HL-60 (cell line): Measurements from ENCODE around the gene CBFA2T2.

Source experiments
- DNase-seq, 2 experiments: peaks; one replicate each; pipeline ENCODE4 v3.0.0-alpha.2; 2010 to 2020; ENCODE audit warnings: low read depth in 1 of 2, low spot score in 1 of 2
- H3K27ac ChIP-seq: fragments of 250-450 bp; sonication (Bioruptor Pico); replicated peaks from 2 replicates; pipeline ENCODE4 v1.5.1; 2020; ENCODE audit warnings: mild to moderate bottlenecking, moderate library complexity
- H3K27me3 ChIP-seq: fragments of 250-450 bp; sonication (Bioruptor Pico); 2 replicates; pipeline ENCODE4 v1.5.1; 2021; ENCODE audit warnings: mild to moderate bottlenecking, moderate library complexity; ENCODE audit not compliant: insufficient read depth, poor library complexity, severe bottlenecking
- H3K4me3 ChIP-seq: replicated peaks from 2 replicates; pipeline ENCODE4 v1.5.1; 2011; ENCODE audit warnings: mild to moderate bottlenecking, control low read depth, low read length; ENCODE audit not compliant: insufficient read depth
- GABPA ChIP-seq: IDR thresholded peaks from 2 replicates; pipeline ENCODE4 v1.6.1; 2012; ENCODE audit warnings: low read depth
- POLR2AphosphoS5 ChIP-seq: IDR thresholded peaks from 2 replicates; pipeline ENCODE4 v1.6.1; 2012; ENCODE audit warnings: low read depth
- SPI1 ChIP-seq: IDR thresholded peaks from 2 replicates; pipeline ENCODE4 v1.6.1; 2012; ENCODE audit warnings: low read depth, mild to moderate bottlenecking, borderline replicate concordance
- TF ChIP-seq, protein P1 (sequence below): IDR thresholded peaks from 2 replicates; pipeline ENCODE4 v1.6.1; 2012; ENCODE audit warnings: low read depth; ENCODE audit not compliant: insufficient replicate concordance
- TF ChIP-seq, protein P2 (sequence below): IDR thresholded peaks from one replicate; pipeline ENCODE4 v1.5.1; 2011; ENCODE audit warnings: low read length, control low read depth, inconsistent platforms; ENCODE audit not compliant: insufficient read depth

Gene CBFA2T2

DNA sequence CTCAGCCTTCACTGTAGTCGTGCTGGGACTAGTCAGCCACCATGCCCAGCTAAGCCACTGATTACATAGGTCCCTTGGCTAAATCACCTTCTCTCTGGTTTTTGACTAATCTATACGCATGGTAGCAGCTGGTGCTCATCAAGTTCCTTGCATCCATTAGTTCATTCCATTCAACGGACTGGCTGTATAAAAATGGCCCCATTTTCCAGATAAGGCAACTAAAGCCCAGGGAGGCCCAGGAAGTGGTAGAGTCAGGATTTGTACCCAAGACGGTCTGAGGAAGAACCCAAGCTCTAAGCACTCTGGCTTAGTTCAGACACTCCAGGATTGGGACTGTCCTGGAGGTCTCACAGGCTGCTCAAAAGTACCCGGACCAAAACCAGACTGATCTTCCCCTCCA is 191.4 kb downstream of the CBFA2T2 start:
- no peak for DNase-seq
- no peak overlapping the region for H3K27ac ChIP-seq
- TF ChIP-seq POLR2AphosphoS5 (no peak), GABPA (no peak), SPI1 (no peak)
- TF ChIP-seq, protein P1, sequence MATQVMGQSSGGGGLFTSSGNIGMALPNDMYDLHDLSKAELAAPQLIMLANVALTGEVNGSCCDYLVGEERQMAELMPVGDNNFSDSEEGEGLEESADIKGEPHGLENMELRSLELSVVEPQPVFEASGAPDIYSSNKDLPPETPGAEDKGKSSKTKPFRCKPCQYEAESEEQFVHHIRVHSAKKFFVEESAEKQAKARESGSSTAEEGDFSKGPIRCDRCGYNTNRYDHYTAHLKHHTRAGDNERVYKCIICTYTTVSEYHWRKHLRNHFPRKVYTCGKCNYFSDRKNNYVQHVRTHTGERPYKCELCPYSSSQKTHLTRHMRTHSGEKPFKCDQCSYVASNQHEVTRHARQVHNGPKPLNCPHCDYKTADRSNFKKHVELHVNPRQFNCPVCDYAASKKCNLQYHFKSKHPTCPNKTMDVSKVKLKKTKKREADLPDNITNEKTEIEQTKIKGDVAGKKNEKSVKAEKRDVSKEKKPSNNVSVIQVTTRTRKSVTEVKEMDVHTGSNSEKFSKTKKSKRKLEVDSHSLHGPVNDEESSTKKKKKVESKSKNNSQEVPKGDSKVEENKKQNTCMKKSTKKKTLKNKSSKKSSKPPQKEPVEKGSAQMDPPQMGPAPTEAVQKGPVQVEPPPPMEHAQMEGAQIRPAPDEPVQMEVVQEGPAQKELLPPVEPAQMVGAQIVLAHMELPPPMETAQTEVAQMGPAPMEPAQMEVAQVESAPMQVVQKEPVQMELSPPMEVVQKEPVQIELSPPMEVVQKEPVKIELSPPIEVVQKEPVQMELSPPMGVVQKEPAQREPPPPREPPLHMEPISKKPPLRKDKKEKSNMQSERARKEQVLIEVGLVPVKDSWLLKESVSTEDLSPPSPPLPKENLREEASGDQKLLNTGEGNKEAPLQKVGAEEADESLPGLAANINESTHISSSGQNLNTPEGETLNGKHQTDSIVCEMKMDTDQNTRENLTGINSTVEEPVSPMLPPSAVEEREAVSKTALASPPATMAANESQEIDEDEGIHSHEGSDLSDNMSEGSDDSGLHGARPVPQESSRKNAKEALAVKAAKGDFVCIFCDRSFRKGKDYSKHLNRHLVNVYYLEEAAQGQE, result no peak
- TF ChIP-seq, protein P2, sequence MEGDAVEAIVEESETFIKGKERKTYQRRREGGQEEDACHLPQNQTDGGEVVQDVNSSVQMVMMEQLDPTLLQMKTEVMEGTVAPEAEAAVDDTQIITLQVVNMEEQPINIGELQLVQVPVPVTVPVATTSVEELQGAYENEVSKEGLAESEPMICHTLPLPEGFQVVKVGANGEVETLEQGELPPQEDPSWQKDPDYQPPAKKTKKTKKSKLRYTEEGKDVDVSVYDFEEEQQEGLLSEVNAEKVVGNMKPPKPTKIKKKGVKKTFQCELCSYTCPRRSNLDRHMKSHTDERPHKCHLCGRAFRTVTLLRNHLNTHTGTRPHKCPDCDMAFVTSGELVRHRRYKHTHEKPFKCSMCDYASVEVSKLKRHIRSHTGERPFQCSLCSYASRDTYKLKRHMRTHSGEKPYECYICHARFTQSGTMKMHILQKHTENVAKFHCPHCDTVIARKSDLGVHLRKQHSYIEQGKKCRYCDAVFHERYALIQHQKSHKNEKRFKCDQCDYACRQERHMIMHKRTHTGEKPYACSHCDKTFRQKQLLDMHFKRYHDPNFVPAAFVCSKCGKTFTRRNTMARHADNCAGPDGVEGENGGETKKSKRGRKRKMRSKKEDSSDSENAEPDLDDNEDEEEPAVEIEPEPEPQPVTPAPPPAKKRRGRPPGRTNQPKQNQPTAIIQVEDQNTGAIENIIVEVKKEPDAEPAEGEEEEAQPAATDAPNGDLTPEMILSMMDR, result no peak

DNA sequence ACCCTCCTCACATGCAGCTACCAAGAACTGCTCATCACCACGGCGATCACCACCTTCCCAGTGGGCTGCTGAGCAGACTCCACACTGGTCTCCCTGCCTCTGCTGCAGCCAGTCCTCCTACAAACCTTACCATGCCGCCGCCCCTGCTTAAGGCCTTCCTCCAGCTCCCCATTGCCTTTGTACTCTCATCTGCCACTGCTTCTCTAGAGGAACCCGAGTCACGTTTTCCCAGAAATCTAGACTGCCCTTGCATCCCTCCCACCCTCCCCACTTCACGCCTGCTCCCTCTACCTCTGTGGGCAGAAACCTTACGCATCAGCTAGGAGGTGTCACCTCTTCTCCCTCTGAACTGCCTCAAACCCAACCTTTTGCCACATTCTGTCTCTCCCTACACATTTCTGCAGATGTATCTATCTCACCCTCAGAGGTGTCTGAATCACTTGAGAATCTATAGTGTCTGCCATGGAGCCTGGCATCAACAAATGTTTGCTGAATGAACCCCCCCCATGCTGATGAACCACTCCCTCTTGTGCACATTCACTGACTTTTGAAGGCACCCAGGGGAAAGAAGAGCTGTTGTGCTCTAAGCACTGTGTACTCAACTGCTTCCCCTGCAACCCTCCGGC is 191.9 kb downstream of the CBFA2T2 start:
- TF ChIP-seq GABPA (no peak), SPI1 (no peak)
- Histone ChIP-seq H3K27ac (no peak overlapping the region), H3K27me3 (no peaks in the 10 kb centered on the region), H3K4me3 (no peak overlapping the region)
- no peak for DNase-seq

More for the DNA sequence above, 191.4 kb downstream of the CBFA2T2 start:
- no peaks in the 10 kb centered on the region for H3K27me3 ChIP-seq
- H3K4me3 ChIP-seq, result no peak overlapping the region

DNA sequence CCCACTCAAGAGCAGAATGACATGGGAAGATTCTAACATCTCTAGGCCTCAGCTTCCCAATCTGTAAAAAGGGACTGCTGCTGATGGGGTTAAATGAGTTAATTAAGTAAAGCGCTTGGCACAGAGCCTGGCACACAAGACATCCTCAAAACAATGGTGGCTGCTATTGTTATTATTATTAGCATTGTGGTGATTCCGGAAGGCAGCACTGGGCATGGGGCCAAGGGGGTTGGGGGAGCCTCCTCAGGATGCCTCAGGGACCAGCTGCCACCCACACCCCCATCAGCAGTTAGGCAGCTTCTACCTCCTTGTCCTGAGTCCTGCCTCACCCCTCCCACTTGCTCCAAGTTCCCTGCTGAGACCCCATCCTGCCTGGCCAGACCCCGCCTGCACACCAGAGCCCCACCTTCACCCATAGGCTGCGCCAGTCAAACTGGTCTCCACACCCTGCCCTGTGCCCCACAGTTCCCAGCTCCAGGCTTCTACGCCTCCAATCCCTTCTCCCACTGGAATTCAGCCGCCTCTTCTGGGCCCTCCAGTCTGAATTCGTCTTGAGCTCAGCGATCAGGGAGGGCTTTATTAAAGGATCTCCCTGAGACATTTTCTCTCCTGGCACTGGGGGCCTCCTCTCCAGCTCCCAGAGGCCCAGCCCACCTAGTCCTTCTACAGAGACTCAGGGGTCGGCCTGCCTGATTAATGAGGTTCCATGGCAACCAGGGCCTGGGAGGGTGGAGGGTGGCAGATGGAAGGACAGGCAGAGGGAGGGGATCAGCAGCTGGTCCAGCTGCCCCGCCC is 194.8 kb downstream of the CBFA2T2 start:
- Histone ChIP-seq H3K27ac (peak overlapping the region; percentile 62), H3K27me3 (no peaks in the 10 kb centered on the region), H3K4me3 (peak overlapping the region; percentile 75)
- DNase-seq, result no peak
- no peak for TF ChIP-seq SPI1
- TF ChIP-seq POLR2AphosphoS5, result 0 out of 2 replicates have a peak, but pooled peaks have one; percentile 18

DNA sequence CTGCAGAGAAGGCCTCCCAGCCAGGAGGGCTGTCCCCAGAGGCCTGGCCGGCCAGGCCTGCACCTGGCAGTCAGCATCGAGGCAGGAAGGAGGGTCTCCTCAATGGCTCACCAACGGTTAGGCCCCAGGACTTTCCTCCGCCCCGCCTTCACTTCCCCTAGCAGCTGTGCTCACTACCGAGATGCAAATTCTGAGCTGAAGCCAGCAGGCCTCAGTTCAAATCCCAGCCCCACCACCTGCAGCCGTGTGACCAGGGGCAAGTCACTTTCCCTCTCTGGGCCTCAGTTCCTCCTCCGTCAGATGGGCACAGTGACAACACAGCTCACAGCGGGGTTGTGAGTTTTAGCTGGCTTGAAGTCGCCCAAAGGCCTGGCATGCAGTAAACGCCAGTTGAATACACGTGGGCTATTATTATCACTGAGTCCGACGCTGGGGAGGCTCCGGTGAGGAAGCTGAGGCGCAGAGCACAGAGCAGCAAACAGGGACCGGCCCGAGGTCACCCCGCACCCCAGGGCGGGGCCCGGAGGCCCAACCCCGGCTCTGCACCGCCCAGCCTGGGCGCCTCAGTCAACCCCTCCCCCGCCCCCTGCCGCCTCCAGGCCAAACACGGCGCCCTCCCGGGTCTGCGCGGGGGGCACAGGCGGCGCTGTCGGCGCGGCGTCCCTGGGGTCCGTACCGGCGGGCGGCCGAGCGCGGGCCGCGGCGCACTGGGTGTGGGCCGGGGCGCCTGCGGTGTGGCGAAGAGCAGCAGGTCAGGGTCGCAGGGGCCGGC is 195.6 kb downstream of the CBFA2T2 start:
- DNase-seq, result peak; percentile 61 to 82
- no peaks in the 10 kb centered on the region for H3K27me3 ChIP-seq
- peak overlapping the region; percentile 62 for H3K27ac ChIP-seq
- TF ChIP-seq, protein P2, result no peak
- peak; percentile 28; the same call in 1 of the 2 replicates for TF ChIP-seq SPI1
- H3K4me3 ChIP-seq, result peak overlapping the region; percentile 75

DNA sequence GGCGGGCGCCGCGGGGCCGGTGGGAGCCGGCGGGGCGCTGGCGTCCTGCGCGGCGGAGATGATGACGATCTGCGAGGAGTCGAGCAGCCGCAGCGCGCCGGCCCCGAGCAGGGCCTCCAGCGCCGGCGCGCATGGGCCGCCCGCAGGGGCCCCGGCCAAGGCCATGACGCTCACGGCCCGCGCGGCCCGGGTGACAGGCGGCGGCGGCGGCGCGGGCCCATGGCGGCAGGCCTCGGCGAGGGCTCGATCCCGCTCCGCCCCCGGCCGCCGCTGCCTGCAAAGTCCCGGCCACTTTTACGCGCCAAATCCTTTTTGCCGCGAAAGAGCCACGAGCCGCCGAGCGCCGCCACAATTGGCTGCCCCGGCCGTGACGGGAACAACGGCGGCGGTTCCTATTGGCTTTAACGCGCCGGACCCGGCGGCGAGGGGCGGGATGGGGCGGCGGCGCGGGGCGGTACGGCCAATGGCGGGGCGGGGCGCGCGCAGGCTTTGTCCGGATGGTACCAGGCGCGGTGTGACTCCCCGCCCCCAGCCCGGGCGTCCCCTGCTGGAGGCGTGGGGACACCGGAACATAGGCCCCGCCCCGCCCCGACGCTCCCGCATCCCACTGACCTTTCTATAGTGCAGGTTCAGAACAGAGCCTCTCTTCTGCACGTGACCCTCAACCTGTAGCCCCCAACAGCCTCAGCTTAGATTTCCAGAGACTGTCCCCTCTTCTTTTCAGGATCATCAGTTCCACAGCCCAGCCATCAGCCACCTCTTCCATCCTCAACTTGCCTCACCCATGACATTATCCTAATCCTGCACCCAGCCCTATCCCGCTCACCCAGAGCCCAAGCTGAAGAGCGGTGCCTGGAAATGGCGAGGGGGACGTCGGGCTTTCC is 196.4 kb downstream of the CBFA2T2 start, which contains the start of gene E2F1:
Gene E2F1 (minus strand): TSS at position 286 of the 884 bp plus-strand sequence. CDS start 121 bp downstream, at position 165.
- peak; percentile 74 to 96 for DNase-seq
- peak within 1 kb of the TSS; percentile 75 for H3K4me3 ChIP-seq
- H3K27me3 ChIP-seq, result no peaks in the 10 kb centered on the region
- H3K27ac ChIP-seq, result peak within 1 kb of the TSS; percentile 62
- TF ChIP-seq POLR2AphosphoS5 (peak; percentile 60; the same call in 1 of the 2 replicates), SPI1 (no peak), GABPA (no peak)
- TF ChIP-seq, protein P1, result no peak
- TF ChIP-seq, protein P2, result no peak
